DND-41 (cell line): ENCODE data around the gene CADPS.

ENCODE experiments used
- EZH2 ChIP-seq: IDR thresholded peaks from 3 replicates; pipeline ENCODE4 v1.6.1; 2012; ENCODE audit warnings: borderline replicate concordance, low read depth, mild to moderate bottlenecking, moderate library complexity, low read length, inconsistent platforms; ENCODE audit not compliant: severe bottlenecking
- TF ChIP-seq, protein P1 (sequence below): IDR thresholded peaks from 2 replicates; pipeline ENCODE4 v1.5.1; 2012; ENCODE audit warnings: borderline replicate concordance, low read length, moderate library complexity, mild to moderate bottlenecking; ENCODE audit not compliant: poor library complexity, severe bottlenecking; ENCODE audit errors: extremely low read depth

DNA sequence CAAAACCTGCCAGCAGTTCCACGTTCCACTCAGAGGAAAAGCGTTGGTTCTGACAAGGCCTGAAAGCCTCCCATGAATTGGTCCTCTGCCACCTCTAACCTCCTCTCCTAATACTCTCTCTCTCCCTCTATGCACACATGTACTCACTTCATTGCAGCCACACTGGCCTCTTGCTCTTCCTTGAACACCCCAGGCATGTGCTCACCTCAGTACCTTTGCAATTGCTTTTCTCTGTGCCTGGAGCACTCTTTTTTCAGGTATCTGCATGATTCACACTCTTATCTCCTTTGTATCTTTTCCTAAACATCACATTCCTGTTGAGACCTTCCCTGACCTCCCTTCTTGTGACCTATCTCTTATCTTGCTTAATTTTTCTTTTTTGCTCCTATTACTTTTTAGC lies 323.7 kb downstream of the CADPS start:
- TF ChIP-seq, protein P1, sequence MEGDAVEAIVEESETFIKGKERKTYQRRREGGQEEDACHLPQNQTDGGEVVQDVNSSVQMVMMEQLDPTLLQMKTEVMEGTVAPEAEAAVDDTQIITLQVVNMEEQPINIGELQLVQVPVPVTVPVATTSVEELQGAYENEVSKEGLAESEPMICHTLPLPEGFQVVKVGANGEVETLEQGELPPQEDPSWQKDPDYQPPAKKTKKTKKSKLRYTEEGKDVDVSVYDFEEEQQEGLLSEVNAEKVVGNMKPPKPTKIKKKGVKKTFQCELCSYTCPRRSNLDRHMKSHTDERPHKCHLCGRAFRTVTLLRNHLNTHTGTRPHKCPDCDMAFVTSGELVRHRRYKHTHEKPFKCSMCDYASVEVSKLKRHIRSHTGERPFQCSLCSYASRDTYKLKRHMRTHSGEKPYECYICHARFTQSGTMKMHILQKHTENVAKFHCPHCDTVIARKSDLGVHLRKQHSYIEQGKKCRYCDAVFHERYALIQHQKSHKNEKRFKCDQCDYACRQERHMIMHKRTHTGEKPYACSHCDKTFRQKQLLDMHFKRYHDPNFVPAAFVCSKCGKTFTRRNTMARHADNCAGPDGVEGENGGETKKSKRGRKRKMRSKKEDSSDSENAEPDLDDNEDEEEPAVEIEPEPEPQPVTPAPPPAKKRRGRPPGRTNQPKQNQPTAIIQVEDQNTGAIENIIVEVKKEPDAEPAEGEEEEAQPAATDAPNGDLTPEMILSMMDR = no peak
- no peak for TF ChIP-seq EZH2
